GM19023 (cell line): ENCODE data around the gene PNKP.

Experiments
- ATAC-seq: cut with Tn5 transposase; IDR thresholded peaks from one replicate; pipeline ENCODE4 v1.9.1; 2021; ENCODE audit warnings: mild to moderate bottlenecking, moderate library complexity; ENCODE audit not compliant: unreplicated experiment

Gene PNKP

DNA sequence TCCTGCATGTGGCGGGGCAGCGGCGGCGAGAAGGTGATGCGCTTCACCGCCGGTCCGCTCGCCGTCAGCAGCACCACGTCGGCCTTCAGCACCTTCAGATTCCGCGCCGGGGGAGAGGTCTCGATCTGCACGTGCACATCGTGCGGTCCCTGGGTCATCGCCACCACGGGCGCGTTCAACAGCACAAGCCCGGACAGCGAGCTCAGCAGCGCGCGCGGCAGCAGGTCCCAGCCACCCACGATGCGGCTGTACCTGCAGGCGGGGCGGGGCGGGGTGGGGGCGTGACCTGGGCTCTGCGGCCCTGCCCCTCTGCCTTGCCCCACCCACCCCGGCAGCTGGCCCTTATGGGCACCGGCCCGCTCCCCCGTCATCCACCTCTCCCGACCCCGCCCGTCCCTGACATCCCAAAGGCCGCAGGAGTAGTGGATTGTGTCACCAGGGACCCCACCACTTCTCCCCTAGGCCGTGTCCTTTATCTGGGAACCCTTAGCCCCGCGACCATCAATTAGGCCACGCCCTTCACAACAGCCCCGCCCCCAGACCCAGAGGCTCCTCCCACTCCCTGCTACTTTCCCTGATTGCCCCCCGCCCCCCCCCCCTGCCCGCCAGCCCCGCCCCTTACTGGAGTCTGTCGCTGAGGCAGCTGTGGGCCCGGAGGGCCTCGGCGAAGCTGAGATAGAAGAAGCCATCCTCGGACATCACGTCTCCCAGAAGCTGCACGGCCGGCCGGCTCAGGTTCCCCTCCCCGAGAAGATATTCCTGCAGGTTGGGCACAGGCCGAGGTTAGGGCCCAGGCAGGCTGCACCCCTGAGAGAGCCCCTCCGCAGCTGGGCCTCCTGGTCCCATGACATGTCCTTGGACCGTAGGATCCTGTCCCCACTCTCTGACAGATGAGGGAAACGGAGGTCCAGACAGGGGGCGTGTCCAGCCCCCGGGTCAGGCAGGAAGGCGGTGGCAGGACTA lies 23.3 kb upstream of the PNKP start:
- ATAC-seq = no peak

DNA sequence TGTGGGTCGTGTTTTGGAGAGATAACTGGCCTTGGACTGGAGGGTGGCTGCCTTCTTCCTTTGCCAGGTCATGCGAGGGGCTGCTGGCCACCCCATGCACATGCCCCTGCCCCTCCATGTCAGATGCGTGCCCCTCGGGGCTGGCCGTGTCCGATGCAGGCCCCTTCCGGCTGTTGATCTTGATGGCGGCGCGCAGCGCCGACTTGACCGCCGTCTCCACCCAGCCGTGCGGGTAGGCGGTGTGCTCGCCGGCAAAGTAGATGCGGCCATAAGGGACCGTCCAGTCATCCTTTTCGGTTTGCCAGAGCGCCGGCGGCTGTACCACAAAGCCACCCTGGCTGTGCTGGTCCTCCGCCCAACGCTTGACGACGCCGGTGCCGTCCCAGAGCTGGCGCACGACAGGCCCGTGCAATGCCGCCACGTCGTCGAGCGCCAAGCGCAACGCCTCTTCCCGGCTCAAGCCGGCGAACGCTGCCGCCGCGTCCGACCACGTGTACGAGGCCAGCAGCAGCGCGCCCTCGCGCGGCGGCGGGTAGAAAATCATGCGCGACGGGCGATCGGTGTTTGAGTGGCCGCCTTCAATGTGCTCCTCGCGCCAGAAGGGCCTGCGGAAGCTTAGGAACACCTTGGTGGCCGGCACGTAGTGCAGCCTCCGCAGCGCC lies 22.4 kb upstream of the PNKP start:
- no peak for ATAC-seq

DNA sequence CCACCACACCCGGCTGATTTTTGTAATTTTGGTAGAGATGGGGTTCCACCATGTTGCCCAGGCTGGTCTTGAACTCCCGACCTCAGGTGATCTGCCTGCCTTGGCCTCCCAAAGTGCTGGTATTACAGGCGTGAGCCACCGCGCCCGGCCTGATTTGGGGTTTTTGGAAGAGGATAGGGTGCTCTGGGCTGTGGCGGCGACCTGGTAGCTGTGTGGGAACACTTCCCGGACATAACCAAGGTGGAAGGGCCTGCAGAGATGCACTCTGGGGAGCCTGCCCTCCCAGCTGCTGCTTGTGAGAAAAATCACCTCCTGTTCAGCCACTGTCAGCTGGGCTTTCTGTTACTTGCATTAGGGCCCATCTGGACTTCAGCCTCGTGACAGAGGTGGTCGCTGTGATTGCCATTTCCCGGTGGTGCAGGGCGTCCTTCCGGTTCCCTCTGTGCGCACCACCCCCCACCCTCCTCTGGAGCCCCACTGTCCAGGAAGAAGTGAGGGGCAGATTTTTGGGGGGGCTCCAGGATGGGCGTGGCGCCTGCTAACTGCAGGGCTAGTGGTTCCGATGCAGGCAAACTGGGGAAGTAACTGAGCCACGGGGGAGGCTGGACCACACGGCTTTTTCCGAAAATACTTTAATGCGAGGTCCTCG lies 21.8 kb upstream of the PNKP start:
- no peak for ATAC-seq

DNA sequence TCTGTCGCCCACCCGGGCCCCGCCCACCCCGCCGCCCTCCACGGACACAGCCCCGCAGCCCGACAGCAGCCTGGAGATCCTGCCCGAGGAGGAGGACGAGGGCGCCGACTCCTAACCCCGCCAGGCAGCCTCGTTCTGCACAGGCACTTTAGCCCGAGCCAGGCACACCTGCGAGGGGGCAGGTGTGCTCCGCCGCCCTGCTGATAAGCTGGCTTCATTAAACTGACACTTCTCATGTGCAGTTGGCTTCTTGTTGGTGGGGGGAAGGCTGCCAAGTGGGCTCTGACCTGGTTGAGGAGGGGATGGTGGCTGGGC lies 21.1 kb upstream of the PNKP start:
- ATAC-seq = no peak

DNA sequence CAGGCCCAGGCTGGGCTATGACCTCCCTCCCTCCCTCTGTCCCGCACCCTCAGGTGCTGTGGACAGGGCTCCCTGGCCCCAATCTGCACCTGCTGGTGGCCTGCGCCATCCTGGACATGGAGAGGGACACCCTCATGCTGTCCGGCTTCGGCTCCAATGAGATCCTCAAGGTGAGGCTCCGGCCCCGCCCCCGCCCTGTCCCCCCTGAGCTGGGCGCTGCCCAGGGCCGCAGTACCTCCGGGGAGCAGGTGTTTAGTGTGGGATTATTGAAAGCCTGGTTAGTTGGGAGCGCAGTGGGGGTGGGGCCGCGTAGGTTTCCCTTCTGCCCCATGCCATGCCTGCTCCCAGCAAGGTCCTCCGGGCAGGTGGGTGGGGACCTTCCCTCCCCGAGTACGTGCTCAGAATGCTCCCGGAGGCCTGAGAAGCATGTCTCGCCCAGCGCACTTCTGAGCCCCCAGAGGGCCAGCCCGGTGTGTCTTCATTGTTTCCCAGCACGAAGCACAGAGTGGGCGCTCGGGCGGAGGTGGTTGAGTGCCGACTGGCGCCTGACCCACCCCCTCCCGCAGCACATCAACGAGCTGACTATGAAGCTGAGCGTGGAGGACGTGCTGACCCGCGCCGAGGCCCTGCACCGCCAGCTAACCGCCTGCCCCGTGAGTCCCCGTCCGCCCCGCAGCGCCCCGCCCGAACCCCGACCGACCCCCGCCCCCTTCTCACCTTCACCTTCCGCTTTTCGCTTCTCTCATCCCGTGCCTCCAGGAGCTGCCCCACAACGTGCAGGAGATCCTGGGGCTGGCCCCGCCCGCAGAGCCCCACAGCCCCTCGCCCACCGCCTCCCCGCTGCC lies 20.5 kb upstream of the PNKP start:
- ATAC-seq = no peak

DNA sequence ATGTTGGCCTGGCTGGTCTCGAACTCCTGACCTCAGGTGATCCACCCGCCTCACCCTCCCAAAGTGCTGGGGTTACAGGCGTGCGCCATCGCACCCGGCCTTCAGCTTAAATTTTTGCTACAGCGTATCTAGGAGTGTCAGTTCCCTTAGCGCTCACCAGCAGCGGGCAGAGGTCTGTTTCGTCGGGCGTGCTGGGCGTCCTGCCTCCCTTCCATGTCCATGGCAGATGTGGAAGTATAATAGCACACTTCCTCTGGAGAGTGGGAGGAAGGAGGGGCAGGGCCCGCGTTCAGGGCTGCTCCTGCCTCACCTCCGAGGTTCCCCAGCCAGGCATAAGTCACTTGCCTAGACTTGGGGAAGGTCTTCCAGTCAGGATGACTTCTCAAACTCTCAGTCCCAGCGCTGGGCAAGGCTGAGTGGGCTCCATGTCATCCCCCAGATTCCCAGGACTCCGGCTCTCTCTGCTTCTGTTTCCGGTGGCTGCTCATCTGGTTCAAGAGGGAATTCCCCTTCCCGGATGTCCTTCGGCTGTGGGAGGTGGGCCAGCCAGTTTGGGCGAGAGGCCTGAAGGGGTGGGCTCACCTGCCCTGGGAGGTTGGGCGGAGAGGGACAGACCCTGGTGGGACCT lies 19.8 kb upstream of the PNKP start:
- ATAC-seq = no peak

DNA sequence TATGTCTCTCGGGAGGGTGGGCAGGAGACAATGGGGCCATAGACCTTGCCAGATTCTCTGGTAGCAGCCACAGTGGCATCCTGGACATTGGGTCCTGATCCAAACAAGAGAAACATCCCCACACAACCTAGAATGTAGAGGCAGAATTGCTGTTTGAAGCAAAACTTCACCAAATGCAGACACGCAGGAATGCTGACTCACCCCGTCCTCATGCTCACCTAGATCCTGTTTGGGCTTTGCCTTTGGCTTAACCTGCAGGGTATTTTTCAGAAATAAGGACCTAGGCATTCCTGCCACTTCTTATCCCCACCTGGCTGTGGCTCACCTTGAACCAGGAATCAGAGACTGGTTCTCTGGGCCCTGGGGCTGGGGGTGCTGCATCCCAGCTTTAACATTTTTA lies 17.4 kb upstream of the PNKP start:
- no peak for ATAC-seq

DNA sequence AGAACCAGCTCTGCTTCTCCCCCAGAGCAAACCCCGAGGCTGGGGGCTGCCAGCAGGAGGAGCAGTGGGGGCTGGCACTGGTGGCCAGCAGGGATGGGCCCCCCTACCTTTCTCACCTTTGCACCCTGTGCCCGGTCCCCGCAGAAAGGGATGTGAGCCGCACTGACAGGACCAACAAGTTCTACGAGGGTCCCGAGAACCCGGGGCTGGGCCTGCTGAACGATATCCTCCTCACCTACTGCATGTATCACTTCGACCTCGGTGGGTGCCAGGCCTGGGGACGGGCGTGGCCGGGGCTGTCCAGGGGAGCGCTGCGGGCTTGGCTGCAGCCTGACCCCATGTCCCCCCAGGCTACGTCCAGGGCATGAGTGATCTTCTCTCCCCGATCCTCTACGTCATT lies 16.7 kb upstream of the PNKP start:
- no peak for ATAC-seq

DNA sequence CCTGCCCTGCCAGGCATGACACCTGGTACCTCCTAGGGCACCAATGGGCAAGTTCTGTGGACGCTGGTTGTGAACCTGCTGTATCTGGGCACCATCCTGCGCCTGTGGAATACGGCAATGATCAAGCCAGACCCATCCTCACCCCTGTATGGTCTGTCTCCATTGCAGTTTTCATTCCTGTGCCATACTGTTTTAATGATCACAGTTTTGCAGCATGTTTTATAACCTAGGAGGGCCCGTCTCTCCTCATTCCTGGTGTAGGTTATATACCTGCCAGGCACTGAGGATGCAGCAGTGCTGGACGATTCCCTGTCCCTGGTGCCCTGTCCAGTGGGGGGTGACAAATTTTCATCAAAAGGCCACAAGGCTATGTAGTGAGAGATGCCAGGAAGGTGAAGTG lies 15.7 kb upstream of the PNKP start:
- no peak for ATAC-seq

DNA sequence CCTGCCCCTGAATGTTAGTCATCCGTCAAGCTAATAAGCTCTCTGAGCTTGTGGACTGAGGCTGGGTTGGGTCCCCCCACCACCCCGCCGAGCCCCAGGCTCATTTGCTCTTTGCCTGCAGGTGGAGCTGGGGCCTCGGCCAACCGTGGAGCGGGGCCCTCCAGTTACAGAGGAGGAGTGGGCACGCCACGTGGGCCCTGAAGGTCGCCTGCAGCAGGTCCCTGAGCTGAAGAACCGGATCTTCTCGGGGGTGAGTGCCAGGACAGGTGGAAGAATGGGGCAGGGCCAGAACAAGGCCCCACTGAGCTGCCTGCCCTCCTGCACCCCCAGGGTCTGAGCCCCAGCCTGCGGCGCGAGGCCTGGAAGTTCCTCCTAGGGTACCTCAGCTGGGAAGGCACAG lies 15.3 kb upstream of the PNKP start:
- ATAC-seq = no peak

DNA sequence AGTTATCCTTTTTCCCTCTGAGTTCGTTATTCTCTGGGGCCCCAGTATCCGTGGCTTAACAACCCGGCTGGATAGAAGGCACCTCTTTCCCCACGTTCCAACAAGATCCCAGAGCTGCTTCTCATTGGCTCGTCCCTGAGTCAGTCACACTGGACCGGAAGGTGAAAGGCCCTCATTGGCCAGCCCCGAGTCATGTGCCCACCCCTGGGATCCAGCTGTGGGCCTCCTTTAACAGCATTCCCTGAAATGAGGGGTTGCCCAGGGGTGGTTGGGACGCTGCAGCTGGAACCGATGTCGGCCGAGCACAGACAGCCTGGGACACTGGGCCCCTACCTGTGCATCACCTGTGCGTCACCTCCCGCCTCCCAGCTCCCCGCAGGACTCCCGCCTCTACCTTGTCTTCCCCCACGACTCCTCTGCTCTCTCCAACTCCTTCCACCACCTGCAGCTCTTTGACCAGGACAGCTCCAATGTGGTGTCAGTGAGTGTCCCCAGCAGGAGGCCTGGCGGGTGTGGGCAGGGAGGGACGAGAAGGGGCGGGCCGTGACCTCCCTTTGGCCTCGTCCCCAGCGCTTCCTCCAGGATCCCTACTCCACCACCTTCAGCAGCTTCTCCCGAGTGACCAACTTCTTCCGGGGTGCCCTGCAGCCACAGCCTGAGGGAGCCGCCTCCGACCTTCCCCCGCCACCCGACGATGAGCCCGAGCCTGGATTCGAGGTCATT lies 14.5 kb upstream of the PNKP start:
- no peak for ATAC-seq

DNA sequence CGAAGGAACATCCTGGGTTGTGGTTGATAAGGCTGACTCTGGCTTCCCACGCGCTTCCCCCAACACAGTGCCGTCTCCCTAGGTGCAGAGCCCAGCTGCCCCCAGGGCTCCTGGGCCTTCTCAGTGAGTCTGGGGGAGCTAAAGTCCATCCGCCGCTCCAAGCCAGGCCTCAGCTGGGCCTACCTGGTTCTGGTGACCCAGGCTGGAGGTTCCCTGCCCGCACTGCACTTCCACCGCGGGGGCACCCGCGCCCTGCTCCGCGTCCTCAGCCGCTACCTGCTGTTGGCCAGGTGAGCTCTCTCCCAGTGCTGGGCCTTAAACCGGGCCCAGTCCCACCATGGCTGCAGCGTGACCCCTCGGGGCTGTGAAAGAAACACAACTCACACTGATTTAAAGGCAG lies 13.8 kb upstream of the PNKP start:
- ATAC-seq = no peak

DNA sequence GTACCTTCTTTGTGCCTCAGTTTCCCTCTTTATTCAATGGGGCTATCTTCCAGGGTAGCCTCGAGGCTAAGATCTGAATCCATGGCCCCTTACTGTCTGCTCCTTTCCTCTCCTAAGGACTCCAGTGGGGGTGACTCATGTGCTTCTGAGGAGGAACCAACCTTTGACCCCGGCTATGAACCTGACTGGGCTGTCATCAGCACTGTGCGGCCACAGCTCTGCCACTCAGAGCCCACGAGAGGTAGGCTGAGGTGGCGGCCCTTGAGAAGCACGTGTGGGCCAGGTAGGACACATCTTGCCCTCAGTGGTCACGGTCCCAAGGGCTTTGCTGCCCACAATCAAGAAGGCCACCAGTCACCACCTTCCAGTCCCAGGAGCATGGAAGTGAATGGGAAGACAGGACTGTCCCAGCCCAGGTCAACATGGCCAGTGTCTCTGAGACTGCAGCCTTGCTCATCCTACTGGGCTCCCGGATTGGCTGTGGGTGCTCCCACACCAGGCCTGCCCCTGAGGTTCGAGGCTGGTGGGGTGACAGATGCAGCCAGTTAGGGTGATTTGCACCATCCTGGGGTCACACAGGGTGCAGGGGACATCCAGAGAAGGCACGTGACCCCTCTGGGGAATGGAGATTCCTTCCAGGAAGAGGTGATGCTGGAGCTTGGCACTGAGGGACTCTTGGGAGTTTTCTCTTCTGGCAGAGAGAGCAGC lies 12.9 kb upstream of the PNKP start:
- ATAC-seq = no peak

DNA sequence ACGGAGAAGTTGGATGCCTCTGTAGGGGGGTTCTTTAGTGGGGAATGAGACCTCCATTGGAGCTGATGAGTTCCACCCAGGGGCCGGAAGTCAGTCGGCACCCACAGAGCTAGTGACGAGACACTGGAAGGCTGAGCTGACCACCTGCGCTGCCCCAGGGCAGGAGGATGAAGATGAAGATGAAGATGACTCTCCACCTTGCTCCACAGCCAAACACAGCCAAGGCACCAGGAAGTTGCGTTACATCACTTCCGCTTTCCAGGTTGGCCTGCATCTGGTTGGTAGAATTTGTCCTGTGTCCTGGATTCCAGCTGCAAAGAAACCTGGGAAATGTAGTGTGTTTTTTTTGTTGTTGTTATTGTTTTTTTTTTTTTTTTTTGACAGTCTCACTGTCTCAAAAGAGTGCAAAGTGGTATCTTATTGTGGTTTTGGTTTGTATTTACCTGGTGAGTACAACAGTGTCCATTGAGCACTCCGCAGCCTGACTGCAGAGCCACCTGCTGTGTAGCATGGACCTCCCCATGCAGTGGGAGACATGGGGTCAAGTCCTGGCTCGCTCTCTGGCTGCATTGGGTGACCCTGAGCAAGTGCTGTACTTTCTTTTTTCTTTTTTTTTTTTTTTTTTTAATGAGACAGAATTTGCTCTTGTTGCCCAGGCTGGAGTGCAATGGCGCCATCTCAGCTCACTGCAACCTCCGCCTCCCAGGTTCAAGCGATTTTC lies 12.0 kb upstream of the PNKP start:
- no peak for ATAC-seq

DNA sequence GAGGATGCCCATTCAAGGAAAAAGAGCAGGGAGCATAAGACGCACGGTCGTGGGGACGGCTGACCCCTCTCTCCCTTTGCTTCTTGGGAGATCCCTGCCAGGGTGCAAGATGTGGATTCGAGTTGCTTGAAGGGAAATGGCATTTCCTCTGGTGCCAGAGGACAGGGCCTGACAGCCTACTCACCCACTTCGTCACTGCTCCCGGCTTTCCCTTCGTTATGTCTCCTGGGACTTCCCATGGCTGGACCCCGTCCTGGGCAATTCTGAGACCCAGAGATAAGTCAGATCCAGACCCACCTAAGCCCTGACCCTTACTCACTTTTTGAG lies 11.3 kb upstream of the PNKP start:
- no peak for ATAC-seq

DNA sequence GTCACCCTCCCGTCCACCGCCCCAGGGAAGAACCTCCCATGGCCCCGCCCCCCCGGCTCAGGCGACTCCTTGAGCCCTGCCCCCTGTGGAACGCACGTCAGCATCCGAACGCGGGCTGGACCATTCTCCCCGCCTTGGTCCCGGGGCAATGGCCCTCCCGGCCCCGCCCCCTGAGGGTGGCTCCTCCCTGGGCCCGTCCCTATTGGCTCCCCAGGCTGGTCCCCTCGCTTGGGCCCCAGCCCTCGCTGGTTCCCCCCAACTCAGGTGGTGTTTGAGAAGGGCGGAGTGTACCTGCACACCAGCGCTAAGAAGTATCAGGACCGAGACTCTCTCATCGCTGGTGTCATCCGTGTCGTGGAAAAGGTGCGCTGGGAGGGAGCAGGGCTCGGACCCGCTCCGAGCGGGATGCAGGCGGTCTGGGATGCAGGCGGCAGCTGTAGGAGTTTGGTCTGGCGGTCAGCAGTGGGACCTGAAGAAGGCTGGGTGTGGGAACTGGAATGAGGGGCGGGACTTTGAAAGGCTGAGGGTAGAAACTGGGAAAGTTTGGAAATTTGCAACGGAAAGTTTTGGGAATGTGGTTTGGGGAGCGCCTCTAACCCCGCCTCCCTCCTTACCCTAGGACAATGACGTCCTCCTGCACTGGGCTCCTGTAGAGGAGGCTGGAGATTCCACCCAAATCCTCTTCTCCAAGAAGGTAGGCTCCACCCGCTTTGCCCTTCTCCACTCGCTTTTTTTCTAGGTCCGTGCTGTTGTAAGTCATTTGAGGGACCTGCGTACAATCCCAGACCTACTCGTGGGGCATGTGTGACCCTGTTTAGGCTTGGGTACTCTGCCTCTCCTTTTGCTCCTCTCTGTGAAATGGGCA lies 10.7 kb upstream of the PNKP start:
- peak; percentile 47 for ATAC-seq

DNA sequence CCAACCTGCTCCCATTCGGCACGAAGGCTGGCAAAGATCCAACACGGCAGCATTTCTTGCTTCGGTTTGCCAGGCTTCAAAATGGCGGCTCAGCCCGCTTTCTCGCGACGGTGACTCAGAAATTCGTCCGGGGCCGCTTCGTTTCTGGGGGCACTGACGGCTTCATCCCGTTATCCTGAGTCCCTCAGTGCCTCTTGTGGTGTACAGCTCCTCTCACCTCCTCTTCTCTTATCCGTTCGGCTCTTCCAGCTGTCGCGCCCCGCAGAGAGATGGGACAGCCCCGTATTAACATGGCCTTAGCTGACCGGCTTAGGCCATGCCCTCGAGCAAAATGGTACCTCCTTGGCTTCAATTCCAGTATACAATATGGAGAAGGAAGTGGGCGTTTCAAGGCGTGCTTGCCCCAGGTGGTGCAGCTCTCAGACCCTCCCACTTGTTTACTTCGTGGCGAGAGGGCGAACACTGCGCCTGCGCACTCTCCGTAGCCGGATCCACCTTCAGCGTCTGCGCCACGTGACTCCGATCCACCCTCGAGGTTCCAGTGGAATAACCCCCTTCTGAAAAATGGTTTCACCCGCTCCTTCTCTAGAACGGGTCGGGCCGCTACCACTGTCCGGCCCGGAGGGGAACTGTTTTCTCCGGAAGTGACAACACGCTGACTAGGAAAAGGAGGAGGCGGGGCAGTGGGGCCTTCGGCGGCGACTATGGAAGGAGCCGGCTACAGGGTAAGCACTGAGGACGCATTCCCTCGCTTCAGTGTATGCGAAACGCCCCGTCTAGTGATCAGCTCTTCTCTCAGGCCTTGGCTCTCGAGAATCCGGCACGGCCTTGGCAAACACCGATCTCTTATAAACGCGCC lies 9.9 kb upstream of the PNKP start, which contains the start of the genes AKT1S1 and TBC1D17:
Gene AKT1S1 (minus strand): TSS at position 336 of the 859 bp plus-strand sequence. CDS start 4,060 bp downstream, outside the sequence.
Gene TBC1D17 (plus strand): TSS at position 683 of the 859 bp plus-strand sequence. CDS start 22 bp downstream, at position 705.
- peak; percentile 52 for ATAC-seq
